ENCODE data around the gene TMEM151B.
A peak's percentile ranks its signal among the peaks of the same experiment; 100 is the strongest.
"Not testable (repeated sequence)": the region's sequence is repeated elsewhere in the genome, so short reads cannot be mapped to it uniquely, and the experiment has no call there.

Gene TMEM151B

GRCh38 chr6:44269921-44270525 is at the start of gene TMEM151B:
Gene TMEM151B, plus strand, starts transcription at chr6:44270450. Its CDS starts 293 bp downstream, at chr6:44270743.
- DNase-seq (ENCODE audit: low read depth in 1 of 2, low spot score in 1 of 2), result no peak

GRCh38 chr6:44220913-44221290 is 49.3 kb upstream of the TMEM151B start:
- no peak for DNase-seq (ENCODE audit: low read depth in 1 of 2, low spot score in 1 of 2)

- peak; percentile 34 to 55 for DNase-seq (ENCODE audit: low read depth in 1 of 2, low spot score in 1 of 2)
These were observed 48.8 kb upstream of the TMEM151B start for GRCh38 chr6:44221291-44221960.

GRCh38 chr6:44221961-44222335 is 48.3 kb upstream of the TMEM151B start:
- DNase-seq (ENCODE audit: low read depth in 1 of 2, low spot score in 1 of 2), result no peak

- DNase-seq (ENCODE audit: low read depth in 1 of 2, low spot score in 1 of 2), result no peak
These were observed 47.5 kb upstream of the TMEM151B start for GRCh38 chr6:44222486-44223318.

GRCh38 chr6:44223319-44224028 is 46.8 kb upstream of the TMEM151B start, which contains the start of gene SLC29A1:
Gene SLC29A1, plus strand, starts transcription at chr6:44223595. Its CDS starts 3,719 bp downstream, at chr6:44227314.
- DNase-seq (ENCODE audit: low read depth in 1 of 2, low spot score in 1 of 2), result peak; percentile 70 to 73

GRCh38 chr6:44224029-44224964 is 46.0 kb upstream of the TMEM151B start:
- DNase-seq (ENCODE audit: low read depth in 1 of 2, low spot score in 1 of 2), result no peak

GRCh38 chr6:44224965-44225305 is 45.3 kb upstream of the TMEM151B start:
- no peak for DNase-seq (ENCODE audit: low read depth in 1 of 2, low spot score in 1 of 2)

GRCh38 chr6:44225579-44226325 is 44.5 kb upstream of the TMEM151B start:
- DNase-seq (ENCODE audit: low read depth in 1 of 2, low spot score in 1 of 2), result no peak

- DNase-seq (ENCODE audit: low read depth in 1 of 2, low spot score in 1 of 2), result no peak
These were observed 43.7 kb upstream of the TMEM151B start for GRCh38 chr6:44226368-44227147.

- no peak for DNase-seq (ENCODE audit: low read depth in 1 of 2, low spot score in 1 of 2)
These were observed 43.0 kb upstream of the TMEM151B start for GRCh38 chr6:44227148-44227793.

- DNase-seq (ENCODE audit: low read depth in 1 of 2, low spot score in 1 of 2), result no peak
These were observed 42.2 kb upstream of the TMEM151B start for GRCh38 chr6:44228031-44228430.

GRCh38 chr6:44228433-44228832 is 41.8 kb upstream of the TMEM151B start:
- no peak for DNase-seq (ENCODE audit: low read depth in 1 of 2, low spot score in 1 of 2)

- DNase-seq (ENCODE audit: low read depth in 1 of 2, low spot score in 1 of 2), result no peak
These were observed 41.4 kb upstream of the TMEM151B start for GRCh38 chr6:44228836-44229235.

- DNase-seq (ENCODE audit: low read depth in 1 of 2, low spot score in 1 of 2), result no peak
These were observed 40.7 kb upstream of the TMEM151B start for GRCh38 chr6:44229376-44230033.

GRCh38 chr6:44230034-44230675 is 40.1 kb upstream of the TMEM151B start:
- no peak for DNase-seq (ENCODE audit: low read depth in 1 of 2, low spot score in 1 of 2)

GRCh38 chr6:44231426-44231825 is 38.8 kb upstream of the TMEM151B start:
- not testable (repeated sequence) for DNase-seq (ENCODE audit: low read depth in 1 of 2, low spot score in 1 of 2)

All from activated CD4-positive, alpha-beta T cell treated with anti-CD3 and anti-CD28 coated beads, Interleukin-2, amount 50 U/mL, for 24 hours (primary cell).